HK-2 (cell line): ENCODE measurements around the gene KIAA0753.

ENCODE experiments used
- DNase-seq: peaks from one replicate; pipeline ENCODE4 v3.0.0-alpha.2; 2018; ENCODE audit not compliant: unreplicated experiment

Gene KIAA0753

DNA sequence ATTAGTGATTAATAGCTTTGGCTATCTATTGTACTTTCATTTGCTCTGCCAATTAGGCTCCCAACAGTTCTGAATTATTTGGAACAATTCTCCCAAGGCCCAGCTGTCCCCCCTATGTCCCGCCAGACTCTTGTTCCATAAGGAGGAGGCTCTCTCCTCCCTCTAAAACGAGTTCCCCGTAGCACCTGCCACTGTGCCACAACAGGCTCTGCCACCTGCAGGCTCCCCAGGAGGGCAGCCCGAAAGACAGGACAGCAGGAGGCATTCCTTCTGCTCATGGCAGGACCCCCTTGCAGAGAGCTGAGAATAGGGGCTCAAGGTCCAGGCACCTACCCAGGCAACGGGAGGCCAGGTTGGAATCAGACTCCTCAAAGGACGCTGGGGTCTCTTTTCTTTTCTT is 93.2 kb downstream of the KIAA0753 start:
- DNase-seq = no peak

DNA sequence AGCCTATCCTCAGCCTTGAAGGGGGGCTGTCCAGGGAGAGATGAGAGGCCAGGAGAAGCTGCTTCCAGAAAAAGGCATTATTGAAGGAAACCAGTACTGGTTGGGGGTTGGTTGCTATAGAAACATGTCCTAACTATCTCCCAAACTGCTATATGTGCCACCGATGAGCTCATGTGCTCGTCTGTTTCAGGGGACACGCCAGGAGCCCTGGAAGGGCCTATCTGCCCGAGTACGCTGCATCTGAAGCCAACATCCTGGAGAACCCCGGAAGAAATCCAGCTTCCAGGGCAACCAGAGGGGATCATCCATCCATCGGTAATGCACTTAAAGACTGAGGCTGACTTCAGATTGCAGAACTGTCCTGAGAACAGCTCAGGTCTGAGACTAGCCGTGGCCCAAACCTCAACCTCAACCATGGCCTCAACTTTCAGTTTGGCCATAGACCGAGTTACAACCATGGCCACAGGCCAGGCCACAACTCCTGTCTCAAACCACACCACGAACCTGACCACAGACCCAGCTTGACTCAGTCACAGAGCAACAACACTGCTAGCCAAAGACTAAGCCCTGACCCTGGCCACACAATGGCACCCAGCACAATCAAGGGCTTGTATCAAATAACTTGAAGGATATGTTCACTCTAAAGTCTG is 94.3 kb downstream of the KIAA0753 start:
- peak; percentile 38 for DNase-seq

DNA sequence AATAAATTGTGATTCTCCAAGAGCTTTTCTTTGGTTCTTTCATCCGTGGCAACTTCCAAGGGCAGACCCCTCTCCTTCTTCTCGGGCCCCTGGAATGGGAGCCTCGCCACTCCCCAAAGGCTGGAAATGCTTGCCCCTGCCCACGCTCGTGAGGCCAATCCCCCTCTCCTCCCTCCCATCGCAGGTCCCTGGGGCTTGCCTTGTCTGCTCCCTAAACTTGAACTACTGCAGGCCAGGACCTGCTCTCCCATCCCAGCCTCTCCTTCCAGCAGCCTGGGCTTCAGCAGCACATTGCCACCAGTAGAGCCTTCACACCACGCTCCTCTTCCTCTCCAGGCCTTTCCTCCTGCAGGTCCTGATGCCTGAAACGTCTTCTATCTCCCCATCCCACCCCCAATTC is 95.2 kb downstream of the KIAA0753 start:
- no peak for DNase-seq

DNA sequence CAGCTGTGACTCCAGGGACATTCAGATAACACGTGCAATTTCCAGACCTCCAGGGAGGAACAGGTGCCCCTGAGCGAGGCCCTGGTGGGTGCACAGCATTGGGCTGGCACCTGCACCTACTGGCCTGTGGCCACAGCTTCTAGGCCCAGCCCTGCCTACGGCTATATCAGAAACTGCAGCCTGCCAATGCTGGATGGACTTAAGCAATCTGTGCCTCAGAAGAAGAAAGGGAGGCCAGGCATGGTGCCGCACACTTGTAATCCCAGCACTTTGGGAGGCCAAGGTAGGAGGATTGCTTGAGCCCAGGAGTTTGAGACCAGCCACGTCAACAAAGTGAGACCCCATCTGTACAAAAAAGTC is 96.5 kb downstream of the KIAA0753 start:
- DNase-seq = no peak

GRCh38 chr17:6543079-6544010 is 97.2 kb downstream of the KIAA0753 start:
- no peak for DNase-seq

DNA sequence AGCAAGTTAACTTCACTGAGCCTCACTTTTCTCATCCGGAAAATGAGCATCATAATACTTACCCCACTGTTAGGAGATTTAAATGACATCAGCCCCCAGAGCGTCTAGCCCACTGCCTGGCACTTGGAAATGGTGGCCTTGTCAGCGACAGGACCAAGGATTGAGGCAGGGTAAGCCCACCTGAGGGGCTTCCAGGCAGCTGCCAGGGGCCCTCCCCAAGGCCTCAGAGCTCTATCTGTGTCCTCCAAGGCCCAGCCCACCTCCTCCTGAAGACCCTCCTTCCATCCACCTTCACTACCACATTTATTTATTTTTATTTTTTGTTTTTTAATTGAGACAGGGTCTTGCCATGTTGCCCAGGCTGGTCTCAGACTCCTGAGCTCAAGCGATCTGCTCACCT is 97.9 kb downstream of the KIAA0753 start:
- DNase-seq = no peak

- DNase-seq = no peak
These were observed 98.6 kb downstream of the KIAA0753 start for GRCh38 chr17:6541886-6542285.

DNA sequence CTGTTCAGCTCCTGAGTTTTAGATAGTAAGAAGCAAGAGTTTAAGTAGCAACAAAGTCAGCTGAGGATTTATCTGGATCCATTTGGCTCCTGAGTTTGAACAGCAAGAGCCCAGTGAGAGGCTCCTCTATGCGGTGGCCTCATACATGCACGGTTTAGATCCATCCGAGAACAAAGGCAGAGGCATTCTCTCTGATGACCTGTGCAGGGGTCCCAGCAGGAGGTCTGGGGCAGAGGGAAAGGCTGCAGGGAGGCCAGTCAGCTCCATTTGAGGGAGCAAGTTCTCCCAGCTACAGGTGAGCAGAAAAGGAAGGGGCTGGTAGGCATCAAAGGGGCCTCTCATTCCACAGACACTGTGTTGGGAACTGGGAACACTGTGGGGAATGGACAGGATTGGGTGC is 100.6 kb downstream of the KIAA0753 start:
- no peak for DNase-seq

DNA sequence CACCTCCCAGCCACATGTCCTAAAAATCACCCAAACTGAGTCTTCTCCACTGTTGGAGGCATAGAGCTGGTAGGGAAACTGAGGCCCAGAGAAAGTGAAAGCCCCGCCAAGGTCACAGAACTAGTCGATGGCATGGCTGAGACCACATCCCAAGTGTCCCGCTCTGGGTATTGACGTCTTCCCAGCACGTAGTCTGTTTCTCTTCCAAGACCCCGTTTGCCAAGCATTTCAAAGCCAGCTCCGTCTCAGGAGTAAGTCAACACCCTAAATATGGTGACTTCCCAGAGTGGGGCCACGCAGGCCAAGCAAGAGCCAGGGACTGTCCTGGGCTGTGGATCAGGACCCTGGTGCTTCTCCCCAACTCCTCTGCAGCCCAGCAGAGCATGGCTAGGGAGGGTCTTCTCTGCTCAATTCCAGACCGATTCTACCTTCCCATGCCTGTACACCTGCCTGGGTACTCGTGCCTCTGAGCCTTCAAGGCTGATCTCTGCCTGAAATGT is 103.9 kb downstream of the KIAA0753 start:
- no peak for DNase-seq

DNA sequence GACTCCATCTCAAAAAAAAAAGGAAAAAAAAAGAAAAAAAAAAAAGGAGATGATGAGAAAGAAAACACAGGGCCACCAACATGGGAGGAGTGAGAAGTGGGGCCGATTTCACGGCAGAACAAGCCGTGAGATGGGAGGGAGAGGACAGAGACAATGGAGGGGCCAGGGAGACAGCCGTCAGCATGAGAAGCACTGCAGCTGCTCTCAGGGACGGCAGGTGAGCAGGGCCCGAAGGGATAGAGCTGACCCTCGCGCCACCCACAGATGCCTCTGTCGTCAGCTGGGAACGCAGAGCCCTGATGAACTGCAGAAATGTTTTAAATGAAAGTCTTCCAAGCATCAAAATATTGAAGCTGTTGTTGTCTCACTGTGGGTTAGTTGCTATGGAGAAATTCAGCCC is 104.5 kb downstream of the KIAA0753 start:
- DNase-seq = no peak

DNA sequence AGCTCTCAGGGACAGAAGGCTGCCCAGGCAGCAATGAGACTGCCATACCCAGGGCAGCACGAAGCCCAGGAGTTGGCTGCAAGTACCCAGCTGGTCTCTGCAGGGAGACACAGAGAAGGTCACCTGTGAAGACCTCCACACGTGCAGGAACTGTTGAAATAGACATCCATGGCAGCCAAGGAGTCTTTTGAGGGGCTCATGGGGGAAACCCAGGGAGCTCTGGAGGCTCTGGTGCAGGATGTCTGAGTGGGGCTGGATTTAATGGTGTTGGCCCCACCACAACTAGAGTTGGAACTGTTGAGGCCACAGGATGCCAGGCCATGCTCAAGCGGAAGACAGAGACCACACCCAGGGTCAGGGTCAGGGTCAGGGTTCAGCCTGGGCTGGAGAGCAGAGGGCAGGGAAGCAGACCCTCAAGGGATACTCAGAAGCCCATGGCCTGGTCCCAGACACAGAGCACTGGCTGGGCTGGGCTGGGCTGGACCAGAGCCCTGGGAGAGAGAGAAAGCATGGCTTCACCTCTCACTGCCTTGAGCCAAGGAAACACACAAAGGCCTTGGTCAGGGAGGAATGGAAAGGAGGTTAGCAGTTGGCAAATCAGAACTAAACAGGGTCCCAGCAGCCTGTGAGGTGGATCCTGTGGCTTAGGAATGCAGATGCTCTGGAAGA is 105.5 kb downstream of the KIAA0753 start:
- DNase-seq = no peak

GRCh38 chr17:6532441-6532885 is 108.0 kb downstream of the KIAA0753 start:
- no peak for DNase-seq

DNA sequence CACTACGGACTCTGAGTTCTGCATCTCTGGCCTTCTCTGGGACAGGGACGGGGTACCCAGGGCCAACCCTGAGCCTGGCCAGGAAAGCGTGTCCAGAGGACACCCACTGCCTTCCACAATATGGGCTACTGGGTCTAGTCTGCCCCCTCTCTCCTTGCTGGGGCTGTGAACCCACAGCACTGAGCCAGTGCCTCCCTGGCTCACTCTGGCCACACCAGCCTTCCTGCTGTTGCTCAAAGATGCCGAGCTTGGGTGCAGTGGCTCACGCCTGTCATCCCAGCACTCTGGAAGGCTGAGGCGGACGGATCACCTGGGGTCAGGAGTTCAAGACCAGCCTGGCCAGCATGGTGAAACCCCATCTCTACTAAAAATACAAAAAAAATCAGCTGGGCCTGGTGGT is 108.9 kb downstream of the KIAA0753 start:
- no peak for DNase-seq

DNA sequence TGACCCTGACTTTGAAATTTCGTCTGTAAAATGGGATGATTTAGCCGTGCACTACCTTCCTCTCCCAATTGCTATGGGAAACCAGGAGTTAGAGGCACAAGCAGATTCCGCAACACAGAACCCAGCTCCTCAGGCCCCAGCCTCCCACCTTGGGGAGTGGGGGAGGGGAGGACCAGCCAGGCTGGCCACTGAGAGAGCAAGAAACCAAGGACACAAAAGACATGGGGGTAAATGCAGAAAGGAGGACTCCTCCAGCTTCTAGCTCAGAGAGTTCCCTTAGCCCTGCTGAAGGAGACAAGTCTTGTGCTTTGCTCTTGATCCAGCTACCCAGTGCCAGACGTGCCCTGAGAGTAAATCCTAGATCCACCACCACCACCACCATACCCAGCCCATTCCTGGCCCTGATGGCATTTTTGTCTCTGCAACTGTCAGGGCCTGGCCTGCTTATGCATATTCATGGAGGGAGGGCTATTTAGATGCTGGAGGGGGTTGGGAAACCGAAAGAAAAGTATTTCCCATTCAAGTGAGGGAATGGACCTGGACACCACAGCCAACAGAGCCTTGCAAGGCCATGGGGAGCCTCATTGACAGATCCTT is 110.1 kb downstream of the KIAA0753 start:
- no peak for DNase-seq

DNA sequence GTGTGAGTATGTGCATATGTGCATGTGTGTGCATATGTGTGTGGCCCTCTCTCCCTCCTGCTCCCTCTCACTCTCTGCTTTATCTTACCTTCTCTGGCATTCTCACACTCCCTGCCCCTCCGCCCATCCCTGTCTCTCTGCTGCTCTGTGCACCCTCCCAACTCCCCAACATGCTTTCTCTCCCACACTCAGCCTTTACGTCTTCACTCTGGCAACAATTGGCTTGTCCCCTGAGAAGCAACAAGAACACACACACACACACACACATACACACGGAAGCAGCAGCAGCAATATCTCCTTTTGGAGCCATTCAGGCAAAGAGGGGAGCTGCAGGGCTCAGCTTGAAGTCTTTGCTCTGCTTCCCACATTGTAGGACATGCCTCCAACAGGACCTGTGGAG is 112.0 kb downstream of the KIAA0753 start:
- DNase-seq = no peak
